Hepatocyte (in vitro differentiated cells): ENCODE results near the gene FGR.

Experiments used
- EZH2 ChIP-seq: fragments of 200-600 bp; sonication (generic); IDR thresholded peaks from 2 replicates; pipeline ENCODE4 v1.6.1; 2016; ENCODE audit warnings: antibody characterized with exemption, mild to moderate bottlenecking, borderline replicate concordance
- TF ChIP-seq, protein P1 (sequence below): fragments of 200-600 bp; sonication (generic); IDR thresholded peaks from 2 replicates; pipeline ENCODE4 v1.5.1; 2016; ENCODE audit warnings: antibody characterized with exemption, mild to moderate bottlenecking; ENCODE audit not compliant: poor library complexity

DNA sequence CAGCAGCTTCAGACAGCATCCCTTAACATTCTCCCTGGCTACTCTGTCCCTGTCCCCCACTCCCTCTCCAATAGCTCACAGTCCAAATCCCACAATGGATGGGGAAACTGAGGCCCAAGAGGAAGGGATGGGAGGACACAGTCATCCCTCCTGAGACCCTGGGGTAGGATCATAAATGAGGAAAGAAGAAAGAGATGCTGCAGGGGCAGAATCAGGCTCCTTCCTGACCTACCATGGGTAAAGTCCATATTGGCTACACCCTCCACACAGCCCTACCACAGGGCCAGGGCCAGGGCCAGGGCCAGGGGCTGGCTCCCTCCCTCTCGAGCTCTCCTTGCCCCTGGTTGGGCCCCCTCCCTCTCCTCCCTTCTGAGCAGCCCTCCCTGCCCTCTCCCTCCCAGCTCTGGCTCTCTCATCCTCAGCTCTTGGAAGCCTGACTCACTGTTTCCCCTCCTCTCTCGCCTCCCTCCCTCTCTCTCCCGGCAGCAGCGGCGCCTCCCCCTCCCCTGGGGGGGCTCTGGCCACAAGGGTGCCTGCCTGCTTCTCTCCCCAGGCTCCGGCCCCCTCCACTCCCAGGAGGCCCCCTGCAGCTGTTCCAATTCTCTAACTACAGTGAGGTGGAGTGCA is 36.0 kb downstream of the FGR start:
- TF ChIP-seq, protein P1, sequence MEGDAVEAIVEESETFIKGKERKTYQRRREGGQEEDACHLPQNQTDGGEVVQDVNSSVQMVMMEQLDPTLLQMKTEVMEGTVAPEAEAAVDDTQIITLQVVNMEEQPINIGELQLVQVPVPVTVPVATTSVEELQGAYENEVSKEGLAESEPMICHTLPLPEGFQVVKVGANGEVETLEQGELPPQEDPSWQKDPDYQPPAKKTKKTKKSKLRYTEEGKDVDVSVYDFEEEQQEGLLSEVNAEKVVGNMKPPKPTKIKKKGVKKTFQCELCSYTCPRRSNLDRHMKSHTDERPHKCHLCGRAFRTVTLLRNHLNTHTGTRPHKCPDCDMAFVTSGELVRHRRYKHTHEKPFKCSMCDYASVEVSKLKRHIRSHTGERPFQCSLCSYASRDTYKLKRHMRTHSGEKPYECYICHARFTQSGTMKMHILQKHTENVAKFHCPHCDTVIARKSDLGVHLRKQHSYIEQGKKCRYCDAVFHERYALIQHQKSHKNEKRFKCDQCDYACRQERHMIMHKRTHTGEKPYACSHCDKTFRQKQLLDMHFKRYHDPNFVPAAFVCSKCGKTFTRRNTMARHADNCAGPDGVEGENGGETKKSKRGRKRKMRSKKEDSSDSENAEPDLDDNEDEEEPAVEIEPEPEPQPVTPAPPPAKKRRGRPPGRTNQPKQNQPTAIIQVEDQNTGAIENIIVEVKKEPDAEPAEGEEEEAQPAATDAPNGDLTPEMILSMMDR, result no peak
- no peak for TF ChIP-seq EZH2
